BE2C (cell line): ENCODE results near the gene PTBP1.

Experiments
- DNase-seq: peaks from one replicate; pipeline ENCODE4 v3.0.0-alpha.2; 2020
- H3K27me3 ChIP-seq: fragments of 250-450 bp; sonication (Bioruptor Pico); 2 replicates; pipeline ENCODE4 v1.5.1; 2020; ENCODE audit warnings: mild to moderate bottlenecking
- H3K36me3 ChIP-seq: fragments of 250-450 bp; sonication (Bioruptor Pico); 2 replicates; pipeline ENCODE4 v1.5.1; 2020; ENCODE audit warnings: mild to moderate bottlenecking
- H3K4me1 ChIP-seq: fragments of 250-450 bp; sonication (Bioruptor Pico); 2 replicates; pipeline ENCODE4 v1.5.1; 2020
- H3K4me3 ChIP-seq: 2 replicates; pipeline ENCODE4 v1.5.1; 2011; ENCODE audit warnings: low read depth, low read length
- H3K9me3 ChIP-seq: fragments of 250-450 bp; sonication (Bioruptor Pico); 2 replicates; pipeline ENCODE4 v1.5.1; 2020
- CTCF ChIP-seq: IDR thresholded peaks from 2 replicates; pipeline ENCODE4 v1.5.1; 2012; ENCODE audit warnings: mild to moderate bottlenecking, low read depth, low read length

The PTBP1 gene

GRCh38 chr19:811506-812048, 14.3 kb downstream of the PTBP1 start:
- Histone ChIP-seq H3K27me3 (no peaks in the 10 kb centered on the region), H3K4me1 (no peaks in the 10 kb centered on the region), H3K4me3 (no peak overlapping the region), H3K9me3 (no peaks in the 10 kb centered on the region), H3K36me3 (peaks cover 80% of the 10 kb centered on the region)
- TF ChIP-seq CTCF, result no peak
- DNase-seq, result no peak

GRCh38 chr19:812049-812746, 14.9 kb downstream of the PTBP1 start:
- no peaks in the 10 kb centered on the region for H3K9me3 ChIP-seq
- H3K4me3 ChIP-seq, result no peak overlapping the region
- H3K36me3 ChIP-seq, result peaks cover 74% of the 10 kb centered on the region
- DNase-seq, result no peak
- H3K4me1 ChIP-seq, result no peaks in the 10 kb centered on the region
- TF ChIP-seq CTCF, result no peak
- H3K27me3 ChIP-seq, result no peaks in the 10 kb centered on the region

- Histone ChIP-seq H3K4me1 (no peaks in the 10 kb centered on the region), H3K4me3 (no peak overlapping the region), H3K36me3 (peaks cover 68% of the 10 kb centered on the region), H3K27me3 (no peaks in the 10 kb centered on the region), H3K9me3 (no peaks in the 10 kb centered on the region)
- no peak for TF ChIP-seq CTCF
- DNase-seq, result no peak
Measured at GRCh38 chr19:812747-813218, 15.5 kb downstream of the PTBP1 start.

GRCh38 chr19:813219-814151, 16.2 kb downstream of the PTBP1 start:
- no peaks in the 10 kb centered on the region for H3K27me3 ChIP-seq
- peaks cover 63% of the 10 kb centered on the region for H3K36me3 ChIP-seq
- DNase-seq, result no peak
- H3K4me3 ChIP-seq, result no peak overlapping the region
- no peak for TF ChIP-seq CTCF
- no peaks in the 10 kb centered on the region for H3K4me1 ChIP-seq
- H3K9me3 ChIP-seq, result no peaks in the 10 kb centered on the region

GRCh38 chr19:814152-815078, 17.2 kb downstream of the PTBP1 start:
- no peaks in the 10 kb centered on the region for H3K4me1 ChIP-seq
- no peak for TF ChIP-seq CTCF
- DNase-seq, result no peak
- no peaks in the 10 kb centered on the region for H3K27me3 ChIP-seq
- peaks cover 54% of the 10 kb centered on the region for H3K36me3 ChIP-seq
- no peak overlapping the region for H3K4me3 ChIP-seq
- no peaks in the 10 kb centered on the region for H3K9me3 ChIP-seq
